HTR-8/SVneo (cell line): ENCODE results near the gene RAB35.

ENCODE experiments used
- DNase-seq: peaks from one replicate; pipeline ENCODE4 v3.0.0; 2011; ENCODE audit warnings: low spot score, mixed read lengths; ENCODE audit not compliant: insufficient read length
- FAIRE-seq: peaks from 2 replicates; lab custom pipeline; 2011; peaks lifted over from hg19 to GRCh38; lab: Jason Lieb, UNC

RAB35 gene

DNA sequence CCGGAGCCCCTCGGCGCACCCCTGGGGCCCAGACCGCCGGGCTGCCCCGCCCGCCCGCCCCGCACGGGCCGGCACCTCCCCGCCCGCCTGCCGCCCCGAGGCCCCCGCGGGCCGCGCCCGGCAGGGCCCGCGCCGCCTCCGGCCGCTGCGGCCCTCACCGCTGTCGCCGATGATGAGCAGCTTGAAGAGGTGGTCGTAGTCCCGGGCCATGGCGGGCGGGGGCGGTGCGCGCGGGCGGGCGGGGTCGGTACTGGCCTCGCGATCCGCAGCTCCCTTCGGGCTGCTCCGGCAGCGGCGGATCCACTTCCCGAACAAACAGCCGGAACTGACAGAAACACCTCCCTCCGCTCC, at the start of gene RAB35:
Gene RAB35, minus strand, starts transcription at position 313 of the 351 bp plus-strand sequence. Its CDS starts 103 bp downstream, at position 210.
- no peak for DNase-seq
- no peak for FAIRE-seq

DNA sequence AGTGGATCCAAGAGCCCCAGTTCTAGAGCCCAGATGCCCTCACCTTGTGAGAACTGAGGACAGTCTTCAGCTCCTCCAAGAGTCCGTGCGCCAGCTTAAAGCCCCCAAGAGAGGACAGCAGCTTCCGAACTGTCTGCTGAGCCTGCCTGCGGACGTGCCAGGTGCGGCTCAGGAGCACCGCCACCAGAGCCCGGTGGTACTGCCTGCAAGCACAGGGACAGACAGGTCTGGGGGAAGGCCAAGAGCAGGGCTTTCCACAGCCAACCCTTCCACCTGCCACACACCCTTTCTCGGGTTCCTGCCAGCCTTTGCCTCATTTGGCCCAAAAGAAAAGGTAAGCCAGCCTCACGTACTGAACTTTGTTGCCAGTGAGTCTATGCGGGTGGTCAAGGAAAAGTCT, 47.7 kb upstream of the RAB35 start:
- DNase-seq (no peak), FAIRE-seq (no peak)

DNA sequence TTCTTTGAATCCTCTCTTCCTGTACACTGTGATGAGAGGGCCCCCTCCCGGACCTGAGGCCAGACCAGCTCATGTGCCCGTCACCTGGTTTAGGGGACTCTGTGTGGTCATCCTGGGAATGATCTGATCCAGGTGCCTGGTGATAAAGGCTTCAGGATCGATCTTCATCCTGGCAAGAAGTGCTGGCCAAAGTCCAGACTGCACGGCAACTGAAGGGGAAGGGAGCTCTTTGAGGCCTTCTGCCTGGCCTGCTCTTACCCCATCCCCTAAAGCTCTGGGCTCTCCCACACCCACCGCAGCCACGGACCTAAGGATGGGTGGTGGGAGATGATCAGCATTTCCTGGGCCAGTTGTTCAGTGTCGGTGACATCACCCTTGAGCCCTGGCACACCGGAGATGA, 46.2 kb upstream of the RAB35 start:
- DNase-seq (no peak), FAIRE-seq (no peak)

DNA sequence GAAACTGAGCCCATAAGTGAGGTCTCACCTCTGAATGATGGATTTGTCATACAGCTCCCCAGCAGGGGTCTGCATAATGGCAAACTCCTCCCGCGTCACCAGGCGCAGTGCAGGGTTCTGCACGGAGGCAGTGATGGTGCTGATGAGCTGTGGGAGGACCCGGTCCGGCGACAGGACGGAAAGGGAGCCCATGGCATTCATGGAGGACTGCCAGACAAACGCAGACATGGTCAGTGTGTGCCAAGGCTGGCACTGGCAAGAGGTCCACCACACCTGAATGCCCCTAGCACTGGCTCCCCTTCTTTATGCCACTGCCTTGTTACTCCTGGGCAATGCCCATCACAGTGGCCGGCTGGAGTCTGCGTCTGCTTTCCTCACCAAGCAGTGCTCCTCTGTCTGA, 45.3 kb upstream of the RAB35 start:
- FAIRE-seq (no peak), DNase-seq (no peak)

DNA sequence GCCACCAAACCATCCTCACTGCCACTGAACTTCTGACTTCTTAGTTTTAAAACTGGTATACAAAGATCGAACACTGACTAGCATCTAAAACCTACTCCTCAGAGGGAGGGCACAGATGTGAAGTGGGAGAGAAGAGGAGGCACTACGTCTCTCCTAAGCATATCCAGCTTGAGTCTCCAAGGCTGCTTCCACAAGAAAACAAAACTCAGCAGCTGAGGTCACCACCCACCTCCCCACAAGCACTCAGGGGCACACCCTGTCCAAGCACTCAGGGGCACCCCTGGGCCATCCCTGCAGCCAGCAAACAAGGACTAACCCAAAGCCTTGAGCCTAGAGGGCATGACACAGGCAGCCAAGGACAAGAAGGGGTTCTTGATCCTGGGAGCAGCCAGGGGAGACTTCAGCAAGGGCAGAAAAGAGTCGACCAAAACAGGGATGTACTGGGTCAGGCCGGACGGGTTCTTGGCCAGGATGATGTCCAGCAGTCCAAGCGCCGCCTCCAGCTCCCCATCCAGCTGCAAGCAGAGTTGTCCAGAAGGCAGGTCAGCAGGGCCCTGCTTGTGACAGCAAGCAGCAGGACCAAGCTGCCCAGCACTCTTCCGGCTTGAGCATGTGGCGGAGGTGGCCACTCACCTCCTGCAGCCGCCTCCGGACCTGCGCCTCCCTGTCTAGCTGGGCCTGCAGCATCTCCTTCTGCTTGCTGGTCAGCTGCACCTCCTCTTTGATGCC, 43.1 kb upstream of the RAB35 start:
- FAIRE-seq: no peak
- DNase-seq: no peak

DNA sequence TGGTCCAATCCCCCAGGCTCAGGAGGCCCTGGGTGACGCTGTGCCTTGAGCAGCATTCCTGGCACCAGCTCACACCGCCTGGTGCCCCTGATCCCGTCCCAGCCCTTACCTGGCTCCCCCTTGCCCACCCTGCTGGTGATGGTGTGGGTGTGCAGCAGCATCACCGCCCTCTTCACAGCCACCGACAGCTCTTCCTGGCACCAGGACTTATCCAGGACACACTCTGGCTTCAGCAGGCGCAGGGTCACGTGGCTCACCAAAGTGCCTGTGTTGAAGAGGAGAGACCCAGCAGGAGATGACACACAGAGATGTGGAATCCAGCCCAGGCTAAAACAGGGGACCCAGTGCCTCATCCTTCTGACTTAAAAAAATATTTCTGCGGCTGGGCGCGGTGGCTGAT, 41.8 kb upstream of the RAB35 start:
- FAIRE-seq: no peak
- no peak for DNase-seq

DNA sequence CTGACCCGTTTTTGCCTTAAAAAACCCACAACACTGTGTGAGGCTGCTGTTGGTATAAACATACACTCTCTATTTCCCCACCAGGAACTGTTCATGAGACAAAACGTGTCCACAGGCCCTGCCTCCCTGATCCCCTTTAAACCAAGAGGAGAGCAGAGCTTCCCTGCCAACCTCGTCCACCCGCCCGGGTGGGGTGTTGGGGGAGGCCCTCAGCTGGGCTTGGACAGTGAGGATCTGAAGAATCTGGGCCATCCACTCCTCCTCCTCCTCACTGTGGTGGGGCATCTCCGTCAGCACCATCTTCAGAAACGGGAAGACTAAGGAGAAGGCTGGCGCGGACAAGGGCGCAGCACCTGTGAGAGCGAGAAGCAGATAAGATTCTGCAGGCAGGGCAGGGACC, 41.1 kb upstream of the RAB35 start:
- FAIRE-seq: no peak
- no peak for DNase-seq

DNA sequence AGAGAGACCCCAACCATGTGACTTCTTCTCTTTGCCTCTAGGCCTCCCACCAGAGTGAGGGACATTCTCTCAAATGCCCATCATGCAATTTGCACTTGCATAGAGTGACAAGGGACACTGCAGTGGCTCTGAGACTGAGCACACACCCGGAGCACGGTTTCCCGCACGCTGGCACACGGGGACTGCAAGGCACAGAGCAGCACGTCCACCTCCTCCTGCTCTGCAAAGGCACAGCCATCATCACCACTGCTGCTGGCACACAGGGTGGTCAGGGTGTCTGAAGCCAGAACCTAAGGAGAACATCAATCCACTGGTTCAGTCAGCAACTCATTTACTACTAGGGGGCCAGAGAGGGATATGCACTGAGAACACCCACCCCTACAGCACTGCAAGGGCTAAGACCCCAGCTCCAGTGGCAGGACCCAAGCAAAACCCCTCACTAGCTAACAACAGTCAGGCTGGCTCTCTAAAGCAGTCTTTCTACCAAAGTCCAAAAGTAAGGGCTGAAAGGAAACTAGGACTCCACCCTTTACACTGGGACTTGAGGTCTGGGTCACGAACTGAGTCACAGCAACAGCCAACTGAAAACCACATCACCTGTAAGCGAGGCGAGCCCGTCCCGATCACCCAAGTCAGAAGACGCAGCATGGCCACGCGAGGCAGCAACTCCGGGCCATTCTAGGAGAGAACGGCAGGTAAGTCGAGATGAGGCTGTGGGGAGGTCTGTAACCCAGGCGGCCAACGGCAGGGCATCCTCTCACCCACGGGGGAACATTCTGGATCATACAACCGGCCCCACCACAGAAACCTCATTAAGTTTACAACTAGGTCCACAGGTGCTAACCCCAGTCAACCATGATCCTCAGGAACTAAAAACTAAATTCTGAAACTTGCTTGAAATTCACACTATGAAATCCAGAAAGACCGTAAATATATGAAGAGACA, 40.0 kb upstream of the RAB35 start:
- no peak for DNase-seq
- FAIRE-seq: no peak

DNA sequence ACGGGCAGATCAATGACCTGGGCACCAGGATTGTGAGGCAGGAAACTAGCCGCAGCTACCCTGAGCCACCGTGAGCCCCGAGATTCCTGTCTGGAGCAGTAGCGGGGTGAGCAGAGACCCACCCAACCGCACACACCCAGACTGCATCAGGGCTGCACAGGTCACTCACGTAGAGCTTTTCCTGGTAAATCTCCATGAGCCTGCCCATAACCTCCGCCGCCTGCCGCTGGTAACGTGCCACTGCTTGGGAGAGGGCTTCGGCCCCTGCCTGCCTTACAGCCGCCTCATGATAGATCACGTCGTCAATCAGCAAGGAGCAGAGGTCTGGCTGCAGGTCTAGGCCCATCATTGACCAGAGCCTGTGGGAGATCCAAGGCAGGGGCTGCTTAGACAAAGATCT, 38.5 kb upstream of the RAB35 start:
- DNase-seq (no peak), FAIRE-seq (no peak)

DNA sequence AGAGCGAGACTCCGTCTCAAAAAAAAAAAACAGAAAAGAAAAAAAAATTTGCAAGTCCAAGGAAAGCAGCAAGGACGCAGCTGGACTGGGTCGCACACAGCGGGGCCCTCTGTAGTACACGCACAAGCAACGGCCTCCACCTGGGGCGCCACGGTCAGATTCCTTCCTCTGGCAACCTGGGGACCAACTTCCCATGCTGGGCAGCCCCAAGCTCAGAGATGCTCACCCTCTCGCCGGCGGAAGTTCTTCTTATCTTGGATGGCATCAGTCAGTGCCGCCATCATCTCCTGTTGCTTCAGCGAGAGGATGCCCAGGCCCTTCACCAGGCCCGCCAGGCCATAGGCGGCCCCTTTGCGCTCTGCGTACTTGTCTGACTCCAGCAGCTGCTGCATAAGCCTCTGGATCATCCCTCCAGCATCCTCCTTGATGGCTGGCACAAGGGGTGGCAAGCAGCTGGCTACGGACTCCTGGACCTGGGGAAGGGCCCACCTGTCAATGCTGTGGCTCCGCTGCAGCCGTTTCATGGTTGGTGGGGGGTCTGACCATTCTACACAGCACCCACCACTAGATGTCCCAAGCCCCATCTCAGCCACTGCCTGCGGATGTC, 34.5 kb upstream of the RAB35 start:
- no peak for DNase-seq
- FAIRE-seq: no peak

DNA sequence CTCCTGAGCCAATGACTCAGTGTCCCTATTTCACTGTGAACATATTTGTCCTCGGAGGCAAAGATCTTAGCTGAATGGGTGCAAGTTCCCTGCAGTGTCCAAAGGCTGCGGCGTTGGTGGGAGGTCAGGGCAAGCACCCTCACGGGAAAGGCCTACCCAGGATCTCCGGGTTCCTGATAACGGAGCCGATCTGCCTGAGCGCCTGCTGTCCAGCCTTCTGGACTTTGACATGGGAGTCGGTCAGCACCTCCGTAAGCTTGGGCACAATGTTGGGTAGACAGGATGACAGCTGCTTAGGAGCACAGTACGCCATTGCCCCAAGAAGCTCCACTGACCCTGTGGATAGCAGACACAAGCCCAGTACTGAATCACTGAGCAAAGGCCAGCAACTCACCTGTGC, 31.5 kb upstream of the RAB35 start:
- DNase-seq: no peak
- no peak for FAIRE-seq

DNA sequence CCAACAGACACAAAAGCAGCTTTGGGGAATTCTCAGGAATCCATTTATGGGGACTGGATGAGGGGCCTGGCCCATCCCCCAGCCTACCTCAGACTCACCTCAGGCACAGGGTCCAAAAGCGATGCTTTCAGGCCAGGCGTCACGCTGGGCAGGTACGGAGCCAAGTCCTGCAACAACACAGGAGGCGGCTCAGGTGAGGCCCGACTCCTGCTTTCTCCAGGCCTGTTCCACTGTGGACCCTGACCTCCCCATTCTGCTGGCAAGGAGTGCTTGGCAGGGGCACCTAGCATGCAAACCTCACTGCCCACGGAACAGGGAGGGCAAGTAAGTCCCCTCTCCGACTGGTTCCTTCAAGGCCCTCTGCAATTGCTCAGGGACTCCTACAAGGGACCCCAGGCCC, 28.6 kb upstream of the RAB35 start:
- no peak for DNase-seq
- no peak for FAIRE-seq

DNA sequence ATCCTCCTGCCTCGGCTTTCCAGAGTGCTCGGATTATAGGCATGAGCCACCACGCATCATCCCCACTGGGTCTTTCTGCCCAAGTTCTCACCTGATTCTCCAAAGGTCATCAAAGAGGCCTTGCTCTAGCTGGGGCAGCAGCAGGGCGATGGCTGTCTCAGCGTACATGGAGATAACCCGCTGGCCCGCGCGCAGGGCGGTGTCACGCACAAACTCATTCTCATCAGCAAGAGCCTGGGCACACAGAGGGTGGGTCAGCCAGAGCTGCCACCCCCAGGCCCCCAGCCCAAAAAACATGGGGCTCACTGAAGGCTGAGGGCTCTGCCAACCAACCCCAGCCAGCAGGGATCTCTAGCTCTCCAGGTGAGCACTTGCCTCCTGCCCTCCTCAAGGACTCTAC, 27.7 kb upstream of the RAB35 start:
- no peak for FAIRE-seq
- DNase-seq: no peak

DNA sequence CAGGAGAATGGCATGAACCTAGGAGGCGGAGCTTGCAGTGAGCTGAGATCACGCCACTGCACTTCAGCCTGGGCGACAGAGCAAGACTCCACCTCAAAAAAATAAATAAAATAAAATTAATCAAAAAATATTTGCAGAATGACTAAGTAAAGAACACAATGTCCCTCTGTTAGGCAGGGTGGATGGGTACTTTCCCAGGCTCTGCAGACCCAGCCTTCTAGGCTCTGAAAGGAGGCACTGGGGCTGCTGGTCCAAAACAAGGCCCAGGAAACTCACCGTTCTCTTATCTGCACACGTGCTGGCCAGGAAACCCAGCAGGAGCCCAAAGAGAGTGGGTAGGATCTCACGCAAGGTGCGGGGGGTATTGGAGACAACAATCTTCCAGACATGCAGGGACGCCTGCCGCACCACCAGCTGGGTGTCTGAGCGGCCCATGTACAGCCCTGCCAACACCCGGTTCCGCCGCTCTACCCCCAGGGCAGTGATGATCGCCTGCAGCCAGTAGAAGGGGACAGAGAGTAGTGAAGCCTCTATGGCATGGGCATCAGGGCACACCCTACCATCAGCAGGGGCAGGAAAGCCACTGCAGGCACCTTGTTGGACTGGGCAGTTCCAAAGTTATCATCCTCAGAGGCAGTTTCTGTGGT, 25.8 kb upstream of the RAB35 start:
- DNase-seq: no peak
- FAIRE-seq: no peak

DNA sequence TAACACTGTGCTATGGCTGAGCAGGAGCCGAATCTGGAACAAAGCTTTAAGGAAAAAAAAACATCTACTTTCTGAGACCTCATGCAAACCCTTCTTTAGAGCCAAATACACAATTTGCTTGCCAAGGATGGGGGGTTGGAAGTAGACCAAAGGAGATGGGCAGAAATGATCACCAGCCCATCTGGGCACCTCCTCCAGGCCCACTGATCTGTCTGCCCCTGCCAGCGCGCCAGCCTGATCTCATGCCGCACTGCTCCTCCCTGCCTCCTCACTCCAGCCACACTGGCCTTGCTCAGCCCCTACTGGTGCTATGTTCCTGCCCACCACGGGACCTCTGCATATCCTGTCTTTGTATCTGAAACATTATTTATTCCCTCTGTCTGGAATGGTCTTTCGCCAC, 24.8 kb upstream of the RAB35 start:
- FAIRE-seq: no peak
- no peak for DNase-seq

DNA sequence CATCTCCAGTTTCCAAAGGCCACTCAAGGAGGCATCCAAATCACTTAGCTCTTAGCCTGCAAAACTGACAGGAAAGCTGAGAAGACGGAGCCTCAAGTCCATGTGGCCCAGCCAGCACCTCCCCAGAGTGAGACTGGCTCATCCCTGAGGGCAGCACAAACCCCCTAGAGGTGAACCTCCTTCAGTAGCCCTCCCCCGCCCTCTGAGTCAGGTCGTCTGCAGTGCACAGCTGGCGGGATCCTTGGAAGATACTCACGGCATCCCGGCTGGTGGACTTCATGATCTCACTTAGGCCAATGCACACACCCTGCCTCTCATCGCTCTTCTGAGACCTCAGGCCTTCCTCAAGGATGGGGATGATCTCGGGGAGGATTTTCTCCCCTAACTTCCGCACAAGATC, 24.1 kb upstream of the RAB35 start:
- DNase-seq (no peak), FAIRE-seq (no peak)

DNA sequence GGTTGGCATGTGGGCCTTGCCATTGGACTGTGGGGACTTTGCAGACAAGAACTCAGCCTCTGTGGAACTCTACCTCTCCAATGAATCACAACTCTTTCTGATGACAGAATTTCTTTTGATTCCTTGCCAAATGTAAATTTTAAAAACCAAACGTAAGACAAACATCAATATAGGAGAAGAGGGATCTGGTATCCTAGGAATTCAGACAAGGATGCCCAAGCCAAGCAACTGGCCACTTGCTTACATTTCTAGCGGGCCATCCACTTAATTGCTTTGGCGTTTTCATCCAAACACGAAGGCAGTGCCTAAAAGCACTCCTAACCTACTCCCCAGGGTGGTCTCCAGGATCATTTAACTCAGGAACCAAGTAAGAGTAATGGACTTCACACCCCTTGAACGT, 23.4 kb upstream of the RAB35 start:
- FAIRE-seq: no peak
- DNase-seq: no peak

DNA sequence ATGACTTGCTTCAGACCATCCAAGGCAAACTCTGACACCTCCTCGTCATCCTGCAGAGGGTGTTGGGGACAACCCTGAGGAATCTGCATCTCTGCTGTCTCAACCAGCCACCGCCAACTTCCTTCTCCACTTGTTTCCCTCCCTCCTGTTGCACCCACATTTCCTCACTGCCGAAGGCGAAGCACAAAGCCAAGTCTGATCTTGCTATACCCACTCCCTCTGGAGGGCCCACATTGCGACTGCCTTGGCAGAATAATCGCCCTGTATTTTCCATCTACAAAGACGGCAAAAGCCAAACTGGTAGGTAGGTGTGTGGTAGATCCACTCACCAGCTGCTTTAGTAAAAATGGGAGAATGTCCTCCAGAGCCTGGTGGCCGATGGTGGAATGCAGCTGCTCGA, 21.8 kb upstream of the RAB35 start:
- FAIRE-seq: no peak
- DNase-seq: no peak

DNA sequence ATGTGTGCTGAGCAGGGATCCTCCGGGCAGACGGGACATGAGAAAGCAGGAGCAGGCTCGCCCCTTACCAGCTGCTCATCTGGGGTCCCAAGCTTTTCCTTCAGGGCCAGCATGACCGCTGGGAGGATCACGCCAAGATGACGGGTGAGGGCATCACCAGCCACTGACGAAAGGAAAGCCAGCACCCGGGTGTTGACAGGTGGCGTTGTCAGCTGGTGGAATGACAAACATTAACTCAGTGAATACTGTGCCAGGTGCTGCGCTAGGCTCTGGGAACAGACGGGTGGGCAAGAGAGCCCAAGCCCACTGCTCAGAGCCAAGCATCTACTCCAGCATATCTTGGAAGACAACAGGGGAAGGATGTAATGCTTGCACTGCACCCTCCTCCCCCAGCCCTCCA, 21.3 kb upstream of the RAB35 start:
- DNase-seq: no peak
- FAIRE-seq: no peak

DNA sequence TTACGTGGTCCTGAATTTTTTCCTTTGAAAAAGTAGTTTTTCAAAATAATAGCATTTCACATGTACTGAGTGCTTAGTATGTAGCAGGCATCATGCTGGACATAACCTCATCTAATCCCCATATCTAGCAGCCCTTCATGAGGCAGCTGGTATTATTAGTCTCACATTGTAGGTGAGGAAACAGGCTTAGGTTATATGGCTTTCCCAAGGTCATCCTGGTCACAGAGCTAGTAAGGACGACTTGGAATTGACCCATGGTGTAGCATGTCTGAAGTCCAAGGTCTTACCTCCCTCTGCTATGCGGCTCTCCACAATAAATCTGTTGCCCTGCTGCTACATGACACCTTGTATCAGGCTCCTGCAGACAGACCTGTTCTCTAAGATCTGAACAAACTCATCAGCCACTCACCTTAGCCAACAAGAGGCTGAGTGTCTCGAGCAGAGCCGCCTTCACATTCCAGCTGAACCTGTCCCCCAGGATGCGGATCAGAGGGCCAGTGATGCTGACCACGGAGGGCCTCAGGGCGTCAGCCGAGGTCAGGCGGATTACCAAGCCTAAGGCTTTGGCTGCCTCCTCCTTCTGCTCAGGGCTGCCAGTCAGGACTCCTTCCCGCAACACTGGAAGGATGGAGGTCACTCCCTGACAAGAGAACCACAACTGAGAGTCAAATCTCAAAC, 19.7 kb upstream of the RAB35 start:
- no peak for DNase-seq
- FAIRE-seq: no peak
